ENCODE results near the gene TTC28. TPM values are rescaled to one million over a fixed set of nuclear protein-coding genes. Genes with fewer than 3 reads are reported as not detected.

Gene TTC28
- total RNA-seq, 4 donors from 2014 or later: 49.8 to 99.7 (median 79.7) TPM

DNA sequence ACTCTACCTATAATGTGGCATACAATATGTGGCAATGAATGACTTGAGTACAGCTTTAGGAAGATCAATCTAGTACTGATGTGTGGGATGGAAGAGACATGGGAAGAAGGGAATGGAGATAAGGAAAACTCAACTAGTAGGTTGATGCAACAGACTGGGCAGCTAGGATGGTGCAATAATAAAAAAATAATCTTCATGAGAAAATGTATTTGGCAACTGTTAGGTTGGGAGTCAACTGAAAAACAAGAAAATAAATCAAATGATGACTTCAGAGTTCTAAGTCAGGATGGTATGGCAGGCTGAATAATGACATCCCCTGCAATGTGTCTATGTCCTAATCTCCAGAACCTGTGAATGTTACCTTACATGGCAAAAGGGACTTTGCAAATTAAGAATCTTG is 523.8 kb downstream of the TTC28 start:
- H3K9me3 ChIP-seq: no peaks in the 10 kb centered on the region
- no peak overlapping the region for H3K27ac ChIP-seq
- no peaks in the 10 kb centered on the region for H3K4me1 ChIP-seq
- TF ChIP-seq CTCF (IDR thresholded peaks at IDR 0.05): no peak
- no peak for TF ChIP-seq POLR2A (IDR thresholded peaks at IDR 0.05)
- no peak for DNase-seq
- intact Hi-C loops (cut with DNase I): no loop called here
- H3K36me3 ChIP-seq: no peaks in the 10 kb centered on the region
- no peak overlapping the region for H3K4me3 ChIP-seq (replicated peaks in 1 of 3)
- no peaks in the 10 kb centered on the region for H3K27me3 ChIP-seq

- intact Hi-C loops (cut with DNase I): no loop called here
- no peaks in the 10 kb centered on the region for H3K4me1 ChIP-seq
These were observed 524.8 kb downstream of the TTC28 start for GRCh38 chr22:28154861-28155260.

GRCh38 chr22:28151151-28151816 is 528.4 kb downstream of the TTC28 start:
- Histone ChIP-seq H3K27me3 (no peaks in the 10 kb centered on the region), H3K4me1 (peaks cover 8 to 18% of the 10 kb centered on the region in 2 donors), H3K9me3 (no peaks in the 10 kb centered on the region), H3K36me3 (no peaks in the 10 kb centered on the region), H3K4me3 (replicated peaks in 1 of 3) (no peak overlapping the region), H3K27ac (no peak overlapping the region)
- TF ChIP-seq POLR2A (IDR thresholded peaks at IDR 0.05): no peak
- no peak for TF ChIP-seq CTCF (IDR thresholded peaks at IDR 0.05)
- no peak for DNase-seq
- 95 to 97% methylated on average over 4 of the region's 4 CpGs for WGBS, 2 donors
- intact Hi-C loops (cut with DNase I): no loop called here

More at GRCh38 chr22:28154861-28155260, 524.8 kb downstream of the TTC28 start:
- TF ChIP-seq POLR2A (IDR thresholded peaks at IDR 0.05): no peak
- TF ChIP-seq CTCF (IDR thresholded peaks at IDR 0.05): no peak
- WGBS, 2 donors: 80 to 84% methylated on average over 2 of the region's 2 CpGs
- no peaks in the 10 kb centered on the region for H3K9me3 ChIP-seq
- H3K36me3 ChIP-seq: no peaks in the 10 kb centered on the region
- no peak for DNase-seq
- no peak overlapping the region for H3K27ac ChIP-seq
- no peak overlapping the region for H3K4me3 ChIP-seq (replicated peaks in 1 of 3)
- no peaks in the 10 kb centered on the region for H3K27me3 ChIP-seq

DNA sequence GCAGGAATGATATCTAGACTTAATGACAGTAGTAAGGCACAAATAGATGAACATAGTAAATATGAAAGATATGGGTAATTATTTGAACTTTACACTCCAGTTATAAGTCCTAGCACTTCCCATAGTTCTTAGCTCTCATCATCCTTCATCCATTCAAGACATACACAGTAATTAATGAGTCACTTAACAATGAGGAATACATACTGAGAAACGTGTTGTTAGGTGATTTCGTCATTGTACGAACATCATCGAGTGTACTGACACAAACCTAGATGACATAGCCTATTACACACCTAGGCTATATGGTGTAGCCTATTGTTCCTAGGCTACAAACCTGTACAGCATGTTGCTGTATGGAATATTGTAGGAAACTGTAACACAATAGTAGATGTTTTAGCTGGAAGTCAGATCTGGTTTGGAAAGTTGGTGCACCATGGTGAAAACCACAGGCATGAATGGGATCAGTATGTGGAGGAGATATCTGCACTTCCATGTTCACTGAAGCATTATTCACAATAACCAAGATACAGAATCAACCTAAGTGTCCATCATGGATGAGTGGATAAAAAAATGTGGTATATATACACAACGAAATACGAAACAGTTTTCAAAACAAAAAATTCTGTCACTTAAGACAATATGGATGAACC is 530.7 kb downstream of the TTC28 start:
- Histone ChIP-seq H3K27ac (no peak overlapping the region), H3K27me3 (no peaks in the 10 kb centered on the region), H3K4me1 (peaks cover 10 to 21% of the 10 kb centered on the region in 2 donors), H3K36me3 (no peaks in the 10 kb centered on the region), H3K4me3 (replicated peaks in 1 of 3) (no peak overlapping the region), H3K9me3 (no peaks in the 10 kb centered on the region)
- intact Hi-C loops (cut with DNase I): no loop called here
- TF ChIP-seq CTCF (IDR thresholded peaks at IDR 0.05) (no peak), POLR2A (IDR thresholded peaks at IDR 0.05) (no peak)
- no peak for DNase-seq
- 78 to 83% methylated on average over 6 of the region's 6 CpGs for WGBS, 2 donors

DNA sequence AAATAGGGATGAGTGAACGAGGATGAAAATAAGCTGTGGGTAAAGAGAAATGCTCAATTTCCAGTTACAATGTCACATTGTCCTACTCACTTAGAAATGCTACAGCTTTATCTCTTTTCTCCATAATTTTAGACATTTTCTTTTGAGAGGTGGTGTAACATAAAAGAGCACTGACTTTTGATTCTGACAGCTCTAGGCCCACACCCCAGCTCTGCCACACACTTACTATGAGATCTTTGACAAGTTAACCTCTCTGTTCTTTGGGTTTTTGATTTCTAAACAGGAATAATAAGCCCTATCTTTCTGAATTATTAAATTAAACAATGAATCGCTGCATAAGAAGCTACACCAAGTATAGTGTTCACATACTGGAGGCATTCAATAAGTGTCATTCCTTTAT is 532.2 kb downstream of the TTC28 start:
- intact Hi-C loops (cut with DNase I): no loop called here
- WGBS, 2 donors: 86 to 87% methylated on average over 2 of the region's 2 CpGs
- Histone ChIP-seq H3K36me3 (no peaks in the 10 kb centered on the region), H3K4me3 (replicated peaks in 1 of 3) (no peak overlapping the region), H3K4me1 (peaks cover 10 to 21% of the 10 kb centered on the region in 2 donors), H3K9me3 (no peaks in the 10 kb centered on the region), H3K27ac (peak overlapping the region; percentile 15 to 48 (median 31)), H3K27me3 (no peaks in the 10 kb centered on the region)
- no peak for DNase-seq
- TF ChIP-seq POLR2A (IDR thresholded peaks at IDR 0.05): no peak
- TF ChIP-seq CTCF (IDR thresholded peaks at IDR 0.05): no peak

Data from thyroid gland (tissue), 4 donors.